Endothelial cell (in vitro differentiated cells): Measurements from ENCODE around the gene ZNF134. TPM values are rescaled to one million over a fixed set of nuclear protein-coding genes. Genes with fewer than 3 reads are reported as not detected.
A peak's percentile ranks its signal among the peaks of the same experiment; 100 is the strongest.

Experiments
- DNase-seq: peaks from one replicate; pipeline ENCODE4 v3.0.0; 2021; ENCODE audit warnings: low spot score
- H3K27ac Mint-ChIP-seq: one replicate; pipeline ENCODE4 v1.8.0; 2021; ENCODE audit warnings: mixed read lengths, inconsistent platforms; ENCODE audit not compliant: unreplicated experiment
- H3K27me3 Mint-ChIP-seq: one replicate; pipeline ENCODE4 v1.8.0; 2021; ENCODE audit warnings: mild to moderate bottlenecking, moderate library complexity, mixed read lengths, inconsistent platforms; ENCODE audit not compliant: unreplicated experiment
- H3K36me3 Mint-ChIP-seq: one replicate; pipeline ENCODE4 v1.8.0; 2021; ENCODE audit warnings: mild to moderate bottlenecking, low read depth, mixed read lengths, inconsistent platforms; ENCODE audit not compliant: unreplicated experiment
- H3K4me1 Mint-ChIP-seq: one replicate; pipeline ENCODE4 v1.8.0; 2021; ENCODE audit warnings: mild to moderate bottlenecking, mixed read lengths, inconsistent platforms; ENCODE audit not compliant: unreplicated experiment
- H3K4me3 Mint-ChIP-seq: one replicate; pipeline ENCODE4 v1.8.0; 2021; ENCODE audit warnings: mild to moderate bottlenecking, mixed read lengths, inconsistent platforms; ENCODE audit not compliant: unreplicated experiment
- H3K9me3 Mint-ChIP-seq: one replicate; pipeline ENCODE4 v1.8.0; 2021; ENCODE audit warnings: mixed read lengths, inconsistent platforms; ENCODE audit not compliant: unreplicated experiment
- total RNA-seq: library from RNA; stranded (reverse); fragmentation: NEBNext Ultra II Directional; extraction: Animal tissue kit (Norgen Biotek cat#: 25700); gene quantifications from one replicate; pipeline ENCODE4 v1.2.1, GENCODE V29; 2021; ENCODE audit not compliant: unreplicated experiment
- TF ChIP-seq, protein P1 (sequence below): fragments of 200-600 bp; sonication (generic); IDR thresholded peaks from one replicate; pipeline ENCODE4 v1.5.0; 2021; ENCODE audit warnings: antibody characterized with exemption; ENCODE audit not compliant: unreplicated experiment

Gene ZNF134
- total RNA-seq, 1 donor from 2014 or later, result 37.5 TPM

- peaks cover 4% of the 10 kb centered on the region for H3K9me3 Mint-ChIP-seq
- H3K4me3 Mint-ChIP-seq, result peak overlapping the region; percentile 79
- H3K4me1 Mint-ChIP-seq, result peaks cover 36% of the 10 kb centered on the region
- peaks cover 52% of the 10 kb centered on the region for H3K36me3 Mint-ChIP-seq
- TF ChIP-seq, protein P1, sequence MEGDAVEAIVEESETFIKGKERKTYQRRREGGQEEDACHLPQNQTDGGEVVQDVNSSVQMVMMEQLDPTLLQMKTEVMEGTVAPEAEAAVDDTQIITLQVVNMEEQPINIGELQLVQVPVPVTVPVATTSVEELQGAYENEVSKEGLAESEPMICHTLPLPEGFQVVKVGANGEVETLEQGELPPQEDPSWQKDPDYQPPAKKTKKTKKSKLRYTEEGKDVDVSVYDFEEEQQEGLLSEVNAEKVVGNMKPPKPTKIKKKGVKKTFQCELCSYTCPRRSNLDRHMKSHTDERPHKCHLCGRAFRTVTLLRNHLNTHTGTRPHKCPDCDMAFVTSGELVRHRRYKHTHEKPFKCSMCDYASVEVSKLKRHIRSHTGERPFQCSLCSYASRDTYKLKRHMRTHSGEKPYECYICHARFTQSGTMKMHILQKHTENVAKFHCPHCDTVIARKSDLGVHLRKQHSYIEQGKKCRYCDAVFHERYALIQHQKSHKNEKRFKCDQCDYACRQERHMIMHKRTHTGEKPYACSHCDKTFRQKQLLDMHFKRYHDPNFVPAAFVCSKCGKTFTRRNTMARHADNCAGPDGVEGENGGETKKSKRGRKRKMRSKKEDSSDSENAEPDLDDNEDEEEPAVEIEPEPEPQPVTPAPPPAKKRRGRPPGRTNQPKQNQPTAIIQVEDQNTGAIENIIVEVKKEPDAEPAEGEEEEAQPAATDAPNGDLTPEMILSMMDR, result no peak
- no peak for DNase-seq
- H3K27ac Mint-ChIP-seq, result peak overlapping the region; percentile 88
- H3K27me3 Mint-ChIP-seq, result peaks cover 17% of the 10 kb centered on the region
Observed at GRCh38 chr19:57651654-57651996, 37.6 kb downstream of the ZNF134 start.

DNA sequence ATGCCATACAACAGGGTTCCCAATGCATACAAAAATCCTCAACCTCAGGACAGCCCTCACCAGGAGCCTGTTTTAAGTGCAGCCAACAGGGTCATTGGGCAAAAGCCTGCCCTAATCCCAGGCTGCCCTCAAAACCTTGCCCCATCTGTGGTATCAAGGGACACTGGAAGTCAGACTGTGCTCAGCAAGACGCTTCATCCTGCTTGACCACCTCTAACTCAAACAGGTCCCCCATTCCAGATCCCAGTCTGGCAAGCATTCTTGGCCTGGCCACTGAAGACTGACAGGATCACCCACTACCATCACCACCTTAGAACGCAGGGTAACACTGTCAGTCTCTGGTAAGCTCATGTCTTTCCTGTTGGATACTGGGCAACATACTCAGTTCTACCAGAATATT, 39.6 kb downstream of the ZNF134 start:
- Mint-ChIP-seq H3K27me3 (peaks cover 17% of the 10 kb centered on the region), H3K4me3 (peak overlapping the region; percentile 80), H3K9me3 (peaks cover 4% of the 10 kb centered on the region), H3K36me3 (peaks cover 52% of the 10 kb centered on the region), H3K4me1 (peaks cover 30% of the 10 kb centered on the region), H3K27ac (no peak overlapping the region)
- DNase-seq, result no peak
- TF ChIP-seq, protein P1, result no peak

DNA sequence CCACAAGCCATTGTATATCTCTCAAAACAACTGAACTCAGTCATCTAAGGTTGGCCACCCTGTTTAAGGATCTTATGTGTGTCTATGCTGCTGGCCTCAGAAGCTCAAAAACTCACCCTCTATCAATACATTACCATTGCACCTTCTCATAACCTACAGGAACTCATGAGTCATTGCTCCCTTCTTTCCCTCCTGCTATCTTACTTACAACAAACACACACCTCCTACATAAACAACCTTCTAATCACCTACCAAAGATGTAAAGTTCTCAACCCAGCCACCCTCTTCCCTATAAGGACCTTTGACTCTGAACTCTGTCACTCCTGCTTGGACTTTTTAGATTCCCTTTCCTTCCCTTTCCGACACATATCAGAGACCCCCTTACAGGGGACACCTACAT, 41.4 kb downstream of the ZNF134 start:
- Mint-ChIP-seq H3K27ac (no peak overlapping the region), H3K36me3 (peaks cover 48% of the 10 kb centered on the region), H3K27me3 (peaks cover 14% of the 10 kb centered on the region), H3K4me3 (peak overlapping the region; percentile 20), H3K4me1 (peaks cover 28% of the 10 kb centered on the region), H3K9me3 (peaks cover 4% of the 10 kb centered on the region)
- DNase-seq, result no peak
- TF ChIP-seq, protein P1, result no peak

GRCh38 chr19:57656346-57656745, 42.3 kb downstream of the ZNF134 start:
- Mint-ChIP-seq H3K4me3 (peak overlapping the region; percentile 56), H3K4me1 (peaks cover 26% of the 10 kb centered on the region), H3K27me3 (peaks cover 15% of the 10 kb centered on the region), H3K9me3 (peaks cover 4% of the 10 kb centered on the region), H3K36me3 (peaks cover 47% of the 10 kb centered on the region), H3K27ac (no peak overlapping the region)
- TF ChIP-seq, protein P1, result no peak
- no peak for DNase-seq

DNA sequence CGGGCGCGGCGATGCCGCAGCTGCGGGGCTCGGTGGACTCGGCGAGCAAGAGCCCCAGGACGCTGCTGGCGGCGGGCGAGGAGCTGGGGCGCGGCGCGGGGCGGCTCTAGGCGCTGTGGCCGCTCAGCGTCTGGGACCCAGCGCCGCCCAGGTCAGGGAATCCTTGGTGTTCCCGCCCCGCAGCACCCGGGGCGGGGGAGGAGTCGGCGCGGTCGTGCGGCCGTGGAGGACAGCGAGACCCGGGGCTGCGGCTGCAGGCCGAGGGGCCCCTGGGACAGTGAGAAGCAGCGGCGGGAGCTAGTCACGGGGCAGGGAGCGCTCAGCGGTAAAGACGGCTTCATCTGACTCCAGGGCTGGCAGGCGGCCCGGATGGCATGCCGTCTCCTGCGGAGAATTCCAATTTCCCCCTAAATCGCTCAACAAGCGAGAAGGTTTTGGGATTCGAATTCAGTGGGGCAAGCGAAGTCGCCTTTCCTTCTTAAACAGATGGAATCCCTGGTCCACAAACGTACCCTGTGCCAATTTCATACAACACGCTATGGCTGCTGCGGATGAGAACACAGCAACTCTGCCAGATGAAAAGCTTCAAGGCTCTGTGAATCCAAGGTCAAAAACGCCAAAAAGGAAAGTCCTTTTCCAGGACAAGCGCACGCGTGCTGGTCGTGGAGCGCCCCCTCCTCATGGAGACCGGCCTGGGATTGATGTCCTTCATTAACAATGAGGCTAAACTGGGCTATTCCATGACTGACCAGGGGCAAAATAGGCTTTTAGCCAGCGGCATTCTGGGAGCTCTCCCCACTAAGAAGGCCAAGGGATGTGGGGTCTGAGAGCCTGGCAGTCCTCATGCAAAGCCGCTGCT, 50.5 kb downstream of the ZNF134 start:
- Mint-ChIP-seq H3K9me3 (no peaks in the 10 kb centered on the region), H3K4me3 (peak overlapping the region; percentile 85), H3K27ac (no peak overlapping the region), H3K4me1 (peaks cover 8% of the 10 kb centered on the region), H3K36me3 (no peaks in the 10 kb centered on the region), H3K27me3 (peaks cover 2% of the 10 kb centered on the region)
- DNase-seq, result peak; percentile 53
- TF ChIP-seq, protein P1, result no peak
